Activated CD4-positive, alpha-beta memory T cell treated with anti-CD3 and anti-CD28 coated beads for 36 hours (primary cell): ENCODE measurements around the gene ARHGEF37. TPM values are rescaled to one million over a fixed set of nuclear protein-coding genes. Genes with fewer than 3 reads are reported as not detected.

ENCODE experiments used
- CTCF ChIA-PET: fragments of 350-600 bp; sonication (Branson Sonifier 250); formaldehyde crosslinking; loops from one replicate; lab custom pipeline; 2021; ENCODE audit warnings: antibody characterized with exemption, inconsistent platforms; lab: Charles Lee
- POLR2A ChIA-PET: fragments of 350-600 bp; sonication (Branson Sonifier 250); formaldehyde crosslinking; loops from one replicate; lab custom pipeline; 2021; ENCODE audit warnings: antibody characterized with exemption; lab: Charles Lee
- DNase-seq: peaks from one replicate; pipeline ENCODE4 v3.0.0-alpha.2; 2020
- H3K27ac Mint-ChIP-seq: one replicate; pipeline ENCODE4 v1.8.0; 2021; ENCODE audit warnings: mixed read lengths
- H3K27me3 Mint-ChIP-seq: one replicate; pipeline ENCODE4 v1.8.0; 2021; ENCODE audit warnings: mixed read lengths
- H3K36me3 Mint-ChIP-seq: one replicate; pipeline ENCODE4 v1.8.0; 2021; ENCODE audit warnings: mixed read lengths
- H3K4me1 Mint-ChIP-seq: one replicate; pipeline ENCODE4 v1.8.0; 2021; ENCODE audit warnings: low read depth, mixed read lengths
- H3K4me3 Mint-ChIP-seq: one replicate; pipeline ENCODE4 v1.8.0; 2021; ENCODE audit warnings: mild to moderate bottlenecking, mixed read lengths
- H3K9me3 Mint-ChIP-seq: one replicate; pipeline ENCODE4 v1.8.0; 2021; ENCODE audit warnings: mixed read lengths
- intact Hi-C: fragments of 100-400 bp; cut with micrococcal nuclease; formaldehyde crosslinking; loops from one replicate; pipeline ENCODE4 v1.15.1; 2023
- total RNA-seq, 2 experiments: library from RNA; stranded (reverse); gene quantifications; one replicate each; pipeline ENCODE4 v1.2.3, GENCODE V29; 2021

The ARHGEF37 gene
- total RNA-seq, 2 experiments from 2014 or later: 0.69 to 0.77 TPM

DNA sequence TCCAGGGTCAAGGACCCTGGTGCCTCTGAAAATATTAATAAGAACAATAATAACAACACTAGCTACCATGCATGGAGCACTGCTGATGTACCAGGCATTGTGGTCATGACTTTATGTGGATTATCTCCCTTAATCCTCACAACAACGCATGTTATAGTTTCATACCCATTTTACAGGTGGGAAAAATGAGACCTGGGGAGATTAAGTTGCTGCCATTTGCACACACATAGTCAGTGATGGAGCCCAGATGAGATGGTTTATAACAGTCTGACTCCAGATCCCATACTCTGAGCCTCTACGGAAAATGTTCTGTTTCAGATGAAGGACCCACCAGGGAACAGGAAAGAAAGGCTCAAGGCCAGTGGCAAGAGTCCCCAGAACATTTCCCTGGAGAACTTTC is 100.6 kb downstream of the ARHGEF37 start:
- H3K9me3 Mint-ChIP-seq: no peaks in the 10 kb centered on the region
- H3K4me3 Mint-ChIP-seq: no peak overlapping the region
- CTCF ChIA-PET: no interaction called here
- DNase-seq: no peak
- H3K4me1 Mint-ChIP-seq: no peaks in the 10 kb centered on the region
- peaks cover 20% of the 10 kb centered on the region for H3K27me3 Mint-ChIP-seq
- H3K27ac Mint-ChIP-seq: no peak overlapping the region
- POLR2A ChIA-PET: no interaction called here
- intact Hi-C loops: no loop called here
- no peaks in the 10 kb centered on the region for H3K36me3 Mint-ChIP-seq

DNA sequence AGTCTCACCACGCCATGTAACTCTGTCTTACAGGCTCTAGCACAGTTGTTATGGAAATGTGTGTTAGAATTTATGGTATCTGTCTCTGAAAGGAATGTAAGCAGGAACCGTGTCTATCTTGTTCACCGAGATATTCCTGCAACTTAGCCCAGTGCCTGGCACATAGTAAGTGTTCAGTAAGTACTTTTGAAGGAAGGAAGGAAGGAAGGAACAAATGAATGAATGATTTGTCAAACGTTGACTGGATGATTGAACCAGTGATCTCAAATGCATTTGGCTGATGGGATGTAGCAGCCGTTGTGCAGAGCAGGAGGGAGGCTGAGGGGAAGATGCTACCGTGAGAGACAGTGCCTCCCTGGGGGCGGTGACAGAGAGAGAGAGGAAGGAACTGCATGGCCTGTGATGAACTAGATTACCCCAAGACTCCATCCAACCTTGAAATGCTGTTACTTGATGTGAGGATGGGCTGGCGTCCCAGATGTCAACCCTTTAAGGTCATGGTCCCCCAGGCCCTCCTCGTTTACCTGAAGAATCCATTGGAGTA is 101.3 kb downstream of the ARHGEF37 start:
- Mint-ChIP-seq H3K27me3 (peaks cover 24% of the 10 kb centered on the region), H3K4me1 (no peaks in the 10 kb centered on the region)
- CTCF ChIA-PET: interaction anchor here (0.9 kb wide), 1 partner anchor 15 kb away, joined by 4 read pairs; no protein-coding TSS in a partner anchor

DNA sequence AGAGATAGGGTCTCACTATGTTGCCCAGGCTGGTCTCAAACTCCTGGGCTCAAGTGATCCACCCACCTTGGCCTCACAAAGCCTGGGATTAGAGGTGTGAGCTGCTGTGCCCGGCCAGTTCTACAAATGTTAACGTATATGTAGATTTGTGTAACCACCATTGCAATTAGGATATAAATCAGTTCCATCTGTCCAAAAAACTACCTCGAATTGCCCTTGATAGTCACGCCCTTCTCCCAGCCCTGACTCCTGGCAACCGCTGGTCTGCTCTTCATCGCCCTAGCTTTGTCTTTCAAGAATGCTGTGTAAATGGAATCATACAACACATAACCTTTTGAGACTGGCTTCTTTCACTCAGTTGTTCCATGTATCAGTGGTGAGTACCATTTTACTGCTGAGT is 102.7 kb downstream of the ARHGEF37 start:
- no peak overlapping the region for H3K27ac Mint-ChIP-seq
- no peaks in the 10 kb centered on the region for H3K9me3 Mint-ChIP-seq
- no peak overlapping the region for H3K4me3 Mint-ChIP-seq
- ChIA-PET POLR2A (no interaction called here), CTCF (no interaction called here)
- no peak for DNase-seq
- H3K27me3 Mint-ChIP-seq: peaks cover 32% of the 10 kb centered on the region
- no peaks in the 10 kb centered on the region for H3K36me3 Mint-ChIP-seq
- intact Hi-C loops: no loop called here
- no peaks in the 10 kb centered on the region for H3K4me1 Mint-ChIP-seq

More for the DNA sequence above, 101.3 kb downstream of the ARHGEF37 start:
- DNase-seq: no peak
- Mint-ChIP-seq H3K9me3 (no peaks in the 10 kb centered on the region), H3K36me3 (no peaks in the 10 kb centered on the region), H3K4me3 (no peak overlapping the region), H3K27ac (no peak overlapping the region)
- POLR2A ChIA-PET: no interaction called here
- intact Hi-C loops: no loop called here

DNA sequence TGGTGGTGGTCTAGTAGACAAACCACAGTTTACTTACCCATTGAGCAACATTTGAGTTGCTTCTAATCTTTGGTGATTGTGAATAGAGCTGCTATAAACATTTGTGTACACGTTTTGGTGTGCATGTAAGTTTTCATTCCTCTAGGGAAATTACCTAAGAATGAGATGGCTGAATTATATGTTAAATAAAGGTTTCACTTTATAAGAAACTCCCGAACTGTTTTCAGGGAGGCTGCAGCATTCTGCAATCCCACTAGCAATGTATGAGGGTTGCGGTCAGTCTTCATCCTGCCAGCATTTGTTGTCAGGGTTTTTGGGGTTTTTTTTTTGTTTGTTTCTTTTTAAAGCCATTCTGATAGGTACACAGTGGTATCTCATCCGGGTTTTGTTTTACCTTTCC is 103.1 kb downstream of the ARHGEF37 start:
- POLR2A ChIA-PET: no interaction called here
- CTCF ChIA-PET: interaction anchor here (1.1 kb wide), 1 partner anchor 169 kb away, joined by 3 read pairs; no protein-coding TSS in a partner anchor
- peaks cover 36% of the 10 kb centered on the region for H3K27me3 Mint-ChIP-seq
- intact Hi-C loops: no loop called here
- no peak overlapping the region for H3K4me3 Mint-ChIP-seq
- H3K27ac Mint-ChIP-seq: no peak overlapping the region
- H3K36me3 Mint-ChIP-seq: no peaks in the 10 kb centered on the region
- no peaks in the 10 kb centered on the region for H3K9me3 Mint-ChIP-seq
- H3K4me1 Mint-ChIP-seq: no peaks in the 10 kb centered on the region
- no peak for DNase-seq

Other genes with a start within 250 kb of the ARHGEF37 start
- 10 to 100 TPM; 32.9 to 37.2 TPM for gene GRPEL2, start 236.0 kb upstream of the ARHGEF37 start, total RNA-seq
- gene PCYOX1L, start 223.5 kb upstream of the ARHGEF37 start, total RNA-seq: 10 to 100 TPM; 21.8 to 24.0 TPM
- not detected for gene IL17B, start 202.2 kb upstream of the ARHGEF37 start, total RNA-seq
- 100 to 1,000 TPM; 165 to 170 TPM for gene CSNK1A1, start 30.1 kb upstream of the ARHGEF37 start, total RNA-seq
- gene PPARGC1B, start 148.8 kb downstream of the ARHGEF37 start, total RNA-seq: 1 to 10 TPM; 3.6 to 4.0 TPM